Fibroblast of pulmonary artery (primary cell): ENCODE results near the gene GPSM1.
"Not testable (repeated sequence)": the region's sequence is repeated elsewhere in the genome, so short reads cannot be mapped to it uniquely, and the experiment has no call there.

Experiments used
- DNase-seq: peaks from one replicate; pipeline ENCODE4 v3.0.0-alpha.2; 2010; ENCODE audit warnings: low read depth
- H3K4me3 ChIP-seq: replicated peaks from 2 replicates; pipeline ENCODE4 v1.5.1; 2011; ENCODE audit warnings: low read depth, mild to moderate bottlenecking, control low read depth, low read length, moderate library complexity
- CTCF ChIP-seq: IDR thresholded peaks from 2 replicates; pipeline ENCODE4 v1.5.1; 2011; ENCODE audit warnings: mild to moderate bottlenecking, control low read depth, low read length, inconsistent platforms; ENCODE audit errors: missing control alignments

The GPSM1 gene

GRCh38 chr9:136314944-136315343 lies 12.4 kb upstream of the GPSM1 start:
- no peak for DNase-seq
- TF ChIP-seq CTCF, result no peak

GRCh38 chr9:136316271-136316751 lies 11.0 kb upstream of the GPSM1 start:
- TF ChIP-seq CTCF, result no peak
- no peak for DNase-seq
- H3K4me3 ChIP-seq, result no peak overlapping the region

More at GRCh38 chr9:136314944-136315343, 12.4 kb upstream of the GPSM1 start:
- H3K4me3 ChIP-seq, result no peak overlapping the region

GRCh38 chr9:136316896-136317676 lies 10.3 kb upstream of the GPSM1 start:
- TF ChIP-seq CTCF, result no peak
- DNase-seq, result no peak
- no peak overlapping the region for H3K4me3 ChIP-seq

GRCh38 chr9:136317695-136318094 lies 9.6 kb upstream of the GPSM1 start:
- DNase-seq, result no peak
- no peak overlapping the region for H3K4me3 ChIP-seq
- no peak for TF ChIP-seq CTCF

- TF ChIP-seq CTCF, result no peak
- no peak for DNase-seq
These were observed 9.1 kb upstream of the GPSM1 start for GRCh38 chr9:136318111-136318775.

GRCh38 chr9:136318776-136319241 lies 8.5 kb upstream of the GPSM1 start:
- no peak for TF ChIP-seq CTCF
- no peak for DNase-seq
- no peak overlapping the region for H3K4me3 ChIP-seq

More at GRCh38 chr9:136318111-136318775, 9.1 kb upstream of the GPSM1 start:
- H3K4me3 ChIP-seq, result no peak overlapping the region

GRCh38 chr9:136319244-136319643 lies 8.1 kb upstream of the GPSM1 start:
- DNase-seq, H3K4me3 ChIP-seq: not testable (repeated sequence)

GRCh38 chr9:136319955-136320354 lies 7.4 kb upstream of the GPSM1 start:
- H3K4me3 ChIP-seq, DNase-seq: not testable (repeated sequence)

GRCh38 chr9:136320972-136321371 lies 6.4 kb upstream of the GPSM1 start:
- DNase-seq, H3K4me3 ChIP-seq: not testable (repeated sequence)
